K562 (cell line): ENCODE measurements around the gene EFCAB8. TPM values are rescaled to one million over a fixed set of nuclear protein-coding genes. Genes with fewer than 3 reads are reported as not detected.

ENCODE experiments used
- ATAC-seq: fragments of 200-7000 bp; cut with Tn5 transposase; 3 replicates; pipeline ENCODE4 v1.9.1; 2020; ENCODE audit warnings: moderate library complexity
- BruUV-seq: library from RNA; stranded (reverse); fragments of 400-500 nt; replicated peaks from 2 replicates; lab custom pipeline; 2021; lab: Mats Ljungman, UMichigan
- CTCF ChIA-PET: fragments of 300-600 bp; formaldehyde crosslinking; extraction: SDS; loops from one replicate; lab custom pipeline; 2021; ENCODE audit warnings: low intra/inter-chr PET ratio; lab: Yijun Ruan, JAX
- POLR2A ChIA-PET: fragments of 300-600, 350-650 bp; sonication (Branson Sonifier 250); formaldehyde crosslinking; extraction: SDS; loops from one replicate; lab custom pipeline; 2021; ENCODE audit warnings: antibody characterized with exemption, inconsistent platforms; lab: Yijun Ruan, JAX
- DNase-seq, 4 experiments: peaks; one replicate each; pipeline versions ENCODE4 v3.0.0 to v3.0.0-alpha.2; 2011 to 2018; ENCODE audit warnings: low spot score in 3 of 4, mixed read lengths in 3 of 4; ENCODE audit errors: extremely low read depth in 1 of 4
- FAIRE-seq: peaks from 2 replicates; lab custom pipeline; 2011; peaks lifted over from hg19 to GRCh38; lab: Jason Lieb, UNC
- H2AFZ ChIP-seq: 2 replicates; pipeline ENCODE4 v1.6.0; 2011; ENCODE audit warnings: low read depth, low read length, control low read depth, inconsistent platforms
- H3K27ac ChIP-seq: fragments of 200-600 bp; 3 replicates; pipeline ENCODE4 v1.8.0; 2011; ENCODE audit warnings: low read depth, mild to moderate bottlenecking, control low read depth, inconsistent platforms, low read length, moderate library complexity, mixed read lengths; ENCODE audit errors: extremely low read depth
- H3K27me3 ChIP-seq, 2 experiments: fragments of 300-600 bp in 1 of 2; 2 replicates in 1 of 2; 3 replicates in 1 of 2; pipeline versions ENCODE4 v1.6.0 to v1.8.0; 2011; ENCODE audit warnings: inconsistent platforms in 2 of 2, low read length in 2 of 2, mild to moderate bottlenecking in 1 of 2, mixed read lengths in 1 of 2, moderate library complexity in 1 of 2; ENCODE audit not compliant: control insufficient read depth in 2 of 2, insufficient read depth in 2 of 2
- H3K36me3 ChIP-seq: fragments of 300-600 bp; 3 replicates; pipeline ENCODE4 v1.8.0; 2011; ENCODE audit warnings: mild to moderate bottlenecking, low read length, inconsistent platforms; ENCODE audit not compliant: control insufficient read depth, insufficient read depth
- H3K4me1 ChIP-seq, 2 experiments: fragments of 200-600 bp in 1 of 2; replicated peaks in 1 of 2; 2 replicates in 1 of 2; 3 replicates in 1 of 2; pipeline versions ENCODE4 v1.5.1 to v1.8.0; 2011; ENCODE audit warnings: inconsistent platforms in 2 of 2, low read length in 2 of 2, mild to moderate bottlenecking in 1 of 2, mixed read lengths in 1 of 2, moderate library complexity in 1 of 2; ENCODE audit not compliant: control insufficient read depth in 2 of 2, insufficient read depth in 2 of 2
- H3K4me2 ChIP-seq: 2 replicates; pipeline ENCODE4 v1.6.1; 2011; ENCODE audit warnings: low read length, control low read depth, inconsistent platforms, mixed read lengths; ENCODE audit not compliant: insufficient read depth
- H3K4me3 ChIP-seq: fragments of 200-600 bp; sonication (generic), shearing (Covaris generic); 2 replicates; pipeline ENCODE4 v1.5.1; 2016; ENCODE audit warnings: control low read depth, inconsistent platforms
- H3K79me2 ChIP-seq: fragments of 200-600 bp; 3 replicates; pipeline ENCODE4 v1.8.0; 2011; ENCODE audit warnings: low read length, inconsistent platforms; ENCODE audit not compliant: control insufficient read depth, insufficient read depth
- H3K9ac ChIP-seq, 2 experiments: 2 replicates each; pipeline versions ENCODE4 v1.6.0 to v1.6.1; 2011; ENCODE audit warnings: low read depth in 2 of 2, low read length in 2 of 2, control low read depth in 1 of 2, inconsistent platforms in 1 of 2, mild to moderate bottlenecking in 1 of 2, mixed read lengths in 1 of 2; ENCODE audit not compliant: insufficient read depth in 1 of 2
- H3K9me1 ChIP-seq: one replicate; pipeline ENCODE4 v1.6.0; 2011; ENCODE audit warnings: inconsistent platforms, mild to moderate bottlenecking, low read length, moderate library complexity; ENCODE audit not compliant: control insufficient read depth, insufficient read depth
- H3K9me3 ChIP-seq: replicated peaks from 2 replicates; pipeline ENCODE4 v1.5.1; 2011; ENCODE audit warnings: low read depth, low read length, inconsistent platforms; ENCODE audit not compliant: control insufficient read depth, insufficient read depth
- H4K20me1 ChIP-seq: replicated peaks from 2 replicates; pipeline ENCODE4 v1.6.1; 2011; ENCODE audit warnings: low read length, inconsistent platforms, mixed read lengths; ENCODE audit not compliant: control insufficient read depth, insufficient read depth
- FIP1L1 ChIP-seq: fragments of 200-400 bp; formaldehyde crosslinking; IDR thresholded peaks from 2 replicates; pipeline ENCODE4 v1.6.1; 2018; ENCODE audit warnings: mild to moderate bottlenecking, low read depth, low read length; ENCODE audit not compliant: poor library complexity, severe bottlenecking
- FOXJ3 ChIP-seq: sonication (generic); formaldehyde crosslinking; IDR thresholded peaks from 2 replicates; pipeline ENCODE4 v1.4.0; 2020; ENCODE audit warnings: mild to moderate bottlenecking, missing genetic modification reagents
- HDAC3 ChIP-seq: fragments of 450-650 bp; IDR thresholded peaks from 2 replicates; pipeline ENCODE4 v1.6.1; 2018; ENCODE audit warnings: borderline replicate concordance, mild to moderate bottlenecking, moderate library complexity; ENCODE audit not compliant: partially characterized antibody
- IFI16 ChIP-seq: fragments of 250-450 bp; sonication (Bioruptor Pico); IDR thresholded peaks from 2 replicates; pipeline ENCODE4 v2.1.2; 2022; ENCODE audit warnings: mild to moderate bottlenecking, inconsistent platforms
- MAFK ChIP-seq: IDR thresholded peaks from 2 replicates; pipeline ENCODE4 v1.6.1; 2011; ENCODE audit warnings: low read length, improper control_type of control experiment
- RBM39 ChIP-seq: fragments of 200-400 bp; formaldehyde crosslinking; optimal IDR thresholded peaks from 2 replicates; pipeline ENCODE3; 2018; ENCODE audit warnings: low read depth, low read length
- SMAD1 ChIP-seq: fragments of 150-350 bp; IDR thresholded peaks from 2 replicates; pipeline ENCODE4 v1.6.1; 2014; ENCODE audit warnings: low read length, low read depth; ENCODE audit not compliant: partially characterized antibody
- ZNF551 ChIP-seq: fragments of 250-450 bp; sonication (Bioruptor Pico); IDR thresholded peaks from 2 replicates; pipeline ENCODE4 v1.5.0; 2021; ENCODE audit warnings: mild to moderate bottlenecking, moderate library complexity
- ZNF764 ChIP-seq: fragments of 250-450 bp; sonication (Bioruptor Pico); IDR thresholded peaks from 2 replicates; pipeline ENCODE4 v1.4.0; 2020; ENCODE audit warnings: low read depth, mild to moderate bottlenecking, moderate library complexity
- WGBS: fragments of 100-300 bp; shearing (Covaris generic); methylation state at CpG from one replicate; pipeline ENCODE4 v1.1.6; 2016; ENCODE audit warnings: low coverage, mixed read lengths; ENCODE audit not compliant: insufficient coverage; ENCODE audit errors: missing lambda C conversion rate; 5-methylcytosine and 5-hydroxymethylcytosine counted together
- in situ Hi-C: fragments of 300-500 bp; cut with MboI; formaldehyde crosslinking; loops from 4 replicates; pipeline ENCODE4 v1.15.0; 2018; ENCODE audit warnings: inconsistent platforms, mixed read lengths
- intact Hi-C: fragments of 100-400 bp; cut with micrococcal nuclease; formaldehyde crosslinking; loops from 2 replicates; pipeline ENCODE4 v1.14.2; 2022
- polyA plus RNA-seq, 8 experiments: library from polyadenylated mRNA; depleted of rRNA in 4 of 8; stranded (reverse) in 5 of 8; unstranded in 3 of 8; fragments of >200 nt; fragmentation: Nextera tagmentation in 2 of 8; fragmentation: Illumina TruSeq in 1 of 8; extraction: Ambion mirVana in 2 of 8; extraction: Trizol in 1 of 8; gene quantifications; 2 replicates each; pipeline versions ENCODE4 v1.2.1 to v1.2.3, GENCODE V29; 2011 to 2014; ENCODE audit warnings: inconsistent platforms in 1 of 8, missing spikeins in 1 of 8
- total RNA-seq, 7 experiments: library from RNA; depleted of rRNA in 6 of 7; stranded (reverse); fragments of >200 nt in 6 of 7; fragmentation: Illumina TruSeq in 2 of 7; extraction: Trizol in 2 of 7; gene quantifications; 2 replicates each; pipeline versions ENCODE4 v1.2.1 to v1.2.3, GENCODE V29; 2011 to 2021; ENCODE audit warnings: low replicate concordance in 1 of 7
- TF ChIP-seq, protein P1 (sequence below), 2 experiments: IDR thresholded peaks; 2 replicates each; pipeline ENCODE4 v1.6.1; 2012; ENCODE audit warnings: improper control_type of control experiment in 2 of 2, low read depth in 2 of 2, low read length in 2 of 2, borderline replicate concordance in 1 of 2
- TF ChIP-seq, protein P2 (sequence below): fragments of 250-450 bp; sonication (Bioruptor Pico); IDR thresholded peaks from 2 replicates; pipeline ENCODE4 v1.4.0; 2020
- TF ChIP-seq, protein P3 (sequence below): sonication (generic); formaldehyde crosslinking; IDR thresholded peaks from 2 replicates; pipeline ENCODE4 v1.8.0; 2022; ENCODE audit warnings: mild to moderate bottlenecking, missing genetic modification reagents

Gene EFCAB8
- total and polyA plus RNA-seq, 9 of the 15 experiments (the other 6 are each of a cell fraction or from before 2014, with no cell fraction given): 0.03 to 0.18 (median 0.11) TPM; not detected in 6

DNA sequence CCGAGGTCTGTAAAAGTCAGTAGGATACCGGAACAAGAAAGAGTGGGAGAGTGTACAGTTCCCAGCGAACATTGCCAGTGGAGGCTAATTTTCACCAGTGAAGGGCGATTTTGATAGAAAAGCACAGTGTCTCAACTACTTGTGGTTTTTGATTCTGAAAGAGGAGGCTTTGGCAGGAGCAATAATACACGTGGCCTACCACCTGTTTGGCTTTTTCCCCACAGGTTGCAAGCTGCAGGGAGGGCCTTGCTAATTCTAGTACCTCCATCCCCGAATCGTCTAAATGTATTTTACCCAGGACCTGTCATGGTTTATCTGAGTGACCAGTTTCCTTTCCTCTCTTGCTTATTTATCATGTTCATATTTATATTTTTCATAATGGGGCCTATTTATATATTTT lies 3.3 kb upstream of the EFCAB8 start:
- POLR2A ChIA-PET: interaction anchor here (0.5 to 2.2 kb wide), 2 partner anchors 12 to 183 kb away, joined by 8 read pairs; no protein-coding TSS in a partner anchor

More for the DNA sequence above, 3.3 kb upstream of the EFCAB8 start:
- Histone ChIP-seq H3K9me3 (no peaks in the 10 kb centered on the region), H3K9me1 (no peaks in the 10 kb centered on the region), H3K27ac (no peak overlapping the region), H3K79me2 (no peaks in the 10 kb centered on the region), H3K4me2 (no peak overlapping the region), H3K27me3 (no peaks in the 10 kb centered on the region), H4K20me1 (0 out of 2 replicates have a peak, but pooled peaks cover 3% of the 10 kb centered on the region), H3K4me1 (peaks cover 0 to 2% of the 10 kb centered on the region in 2 experiments; a peak in 2 of 5 replicates), H3K36me3 (peaks cover 47% of the 10 kb centered on the region; the same call in 2 of the 3 replicates), H3K9ac (no peak overlapping the region), H3K4me3 (no peak overlapping the region), H2AFZ (no peak overlapping the region)
- CTCF ChIA-PET: no interaction called here
- WGBS: 75% methylated on average over 7 of the region's 7 CpGs
- in situ Hi-C loops (no loop called here), intact Hi-C loops (loop anchor here (10.0 kb wide), 1 partner anchor 51 kb away; no protein-coding TSS in a partner anchor)
- TF ChIP-seq IFI16 (CRISPR knock-in tag) (no peak), HDAC3 (no peak), SMAD1 (no peak), RBM39 (no peak), FIP1L1 (no peak), FOXJ3 (CRISPR knock-in tag) (no peak), MAFK (no peak), ZNF764 (CRISPR knock-in tag) (no peak), ZNF551 (CRISPR knock-in tag) (no peak)
- TF ChIP-seq, protein P1, sequence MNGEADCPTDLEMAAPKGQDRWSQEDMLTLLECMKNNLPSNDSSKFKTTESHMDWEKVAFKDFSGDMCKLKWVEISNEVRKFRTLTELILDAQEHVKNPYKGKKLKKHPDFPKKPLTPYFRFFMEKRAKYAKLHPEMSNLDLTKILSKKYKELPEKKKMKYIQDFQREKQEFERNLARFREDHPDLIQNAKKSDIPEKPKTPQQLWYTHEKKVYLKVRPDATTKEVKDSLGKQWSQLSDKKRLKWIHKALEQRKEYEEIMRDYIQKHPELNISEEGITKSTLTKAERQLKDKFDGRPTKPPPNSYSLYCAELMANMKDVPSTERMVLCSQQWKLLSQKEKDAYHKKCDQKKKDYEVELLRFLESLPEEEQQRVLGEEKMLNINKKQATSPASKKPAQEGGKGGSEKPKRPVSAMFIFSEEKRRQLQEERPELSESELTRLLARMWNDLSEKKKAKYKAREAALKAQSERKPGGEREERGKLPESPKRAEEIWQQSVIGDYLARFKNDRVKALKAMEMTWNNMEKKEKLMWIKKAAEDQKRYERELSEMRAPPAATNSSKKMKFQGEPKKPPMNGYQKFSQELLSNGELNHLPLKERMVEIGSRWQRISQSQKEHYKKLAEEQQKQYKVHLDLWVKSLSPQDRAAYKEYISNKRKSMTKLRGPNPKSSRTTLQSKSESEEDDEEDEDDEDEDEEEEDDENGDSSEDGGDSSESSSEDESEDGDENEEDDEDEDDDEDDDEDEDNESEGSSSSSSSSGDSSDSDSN (IDR thresholded peaks at IDR 0.05; ENCODE audit: borderline replicate concordance in 1 of 2, low read depth in 2 of 2, low read length in 2 of 2): no peak
- TF ChIP-seq, protein P2, sequence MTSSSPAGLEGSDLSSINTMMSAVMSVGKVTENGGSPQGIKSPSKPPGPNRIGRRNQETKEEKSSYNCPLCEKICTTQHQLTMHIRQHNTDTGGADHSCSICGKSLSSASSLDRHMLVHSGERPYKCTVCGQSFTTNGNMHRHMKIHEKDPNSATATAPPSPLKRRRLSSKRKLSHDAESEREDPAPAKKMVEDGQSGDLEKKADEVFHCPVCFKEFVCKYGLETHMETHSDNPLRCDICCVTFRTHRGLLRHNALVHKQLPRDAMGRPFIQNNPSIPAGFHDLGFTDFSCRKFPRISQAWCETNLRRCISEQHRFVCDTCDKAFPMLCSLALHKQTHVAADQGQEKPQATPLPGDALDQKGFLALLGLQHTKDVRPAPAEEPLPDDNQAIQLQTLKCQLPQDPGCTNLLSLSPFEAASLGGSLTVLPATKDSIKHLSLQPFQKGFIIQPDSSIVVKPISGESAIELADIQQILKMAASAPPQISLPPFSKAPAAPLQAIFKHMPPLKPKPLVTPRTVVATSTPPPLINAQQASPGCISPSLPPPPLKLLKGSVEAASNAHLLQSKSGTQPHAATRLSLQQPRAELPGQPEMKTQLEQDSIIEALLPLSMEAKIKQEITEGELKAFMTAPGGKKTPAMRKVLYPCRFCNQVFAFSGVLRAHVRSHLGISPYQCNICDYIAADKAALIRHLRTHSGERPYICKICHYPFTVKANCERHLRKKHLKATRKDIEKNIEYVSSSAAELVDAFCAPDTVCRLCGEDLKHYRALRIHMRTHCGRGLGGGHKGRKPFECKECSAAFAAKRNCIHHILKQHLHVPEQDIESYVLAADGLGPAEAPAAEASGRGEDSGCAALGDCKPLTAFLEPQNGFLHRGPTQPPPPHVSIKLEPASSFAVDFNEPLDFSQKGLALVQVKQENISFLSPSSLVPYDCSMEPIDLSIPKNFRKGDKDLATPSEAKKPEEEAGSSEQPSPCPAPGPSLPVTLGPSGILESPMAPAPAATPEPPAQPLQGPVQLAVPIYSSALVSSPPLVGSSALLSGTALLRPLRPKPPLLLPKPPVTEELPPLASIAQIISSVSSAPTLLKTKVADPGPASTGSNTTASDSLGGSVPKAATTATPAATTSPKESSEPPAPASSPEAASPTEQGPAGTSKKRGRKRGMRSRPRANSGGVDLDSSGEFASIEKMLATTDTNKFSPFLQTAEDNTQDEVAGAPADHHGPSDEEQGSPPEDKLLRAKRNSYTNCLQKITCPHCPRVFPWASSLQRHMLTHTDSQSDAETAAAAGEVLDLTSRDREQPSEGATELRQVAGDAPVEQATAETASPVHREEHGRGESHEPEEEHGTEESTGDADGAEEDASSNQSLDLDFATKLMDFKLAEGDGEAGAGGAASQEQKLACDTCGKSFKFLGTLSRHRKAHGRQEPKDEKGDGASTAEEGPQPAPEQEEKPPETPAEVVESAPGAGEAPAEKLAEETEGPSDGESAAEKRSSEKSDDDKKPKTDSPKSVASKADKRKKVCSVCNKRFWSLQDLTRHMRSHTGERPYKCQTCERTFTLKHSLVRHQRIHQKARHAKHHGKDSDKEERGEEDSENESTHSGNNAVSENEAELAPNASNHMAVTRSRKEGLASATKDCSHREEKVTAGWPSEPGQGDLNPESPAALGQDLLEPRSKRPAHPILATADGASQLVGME (CRISPR knock-in tag): no peak
- TF ChIP-seq, protein P3, sequence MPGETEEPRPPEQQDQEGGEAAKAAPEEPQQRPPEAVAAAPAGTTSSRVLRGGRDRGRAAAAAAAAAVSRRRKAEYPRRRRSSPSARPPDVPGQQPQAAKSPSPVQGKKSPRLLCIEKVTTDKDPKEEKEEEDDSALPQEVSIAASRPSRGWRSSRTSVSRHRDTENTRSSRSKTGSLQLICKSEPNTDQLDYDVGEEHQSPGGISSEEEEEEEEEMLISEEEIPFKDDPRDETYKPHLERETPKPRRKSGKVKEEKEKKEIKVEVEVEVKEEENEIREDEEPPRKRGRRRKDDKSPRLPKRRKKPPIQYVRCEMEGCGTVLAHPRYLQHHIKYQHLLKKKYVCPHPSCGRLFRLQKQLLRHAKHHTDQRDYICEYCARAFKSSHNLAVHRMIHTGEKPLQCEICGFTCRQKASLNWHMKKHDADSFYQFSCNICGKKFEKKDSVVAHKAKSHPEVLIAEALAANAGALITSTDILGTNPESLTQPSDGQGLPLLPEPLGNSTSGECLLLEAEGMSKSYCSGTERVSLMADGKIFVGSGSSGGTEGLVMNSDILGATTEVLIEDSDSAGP (CRISPR knock-in tag): no peak
- BruUV-seq: no TSS peak
- ATAC-seq (no peak), FAIRE-seq (no peak), DNase-seq (no peak)
